GM12878 (cell line): ENCODE results near the gene GRIFIN.

ENCODE experiments used
- BHLHE40 ChIP-seq, 2 experiments: fragments of 450-650 bp in 1 of 2; IDR thresholded peaks; 2 replicates each; pipeline ENCODE4 v1.6.1; 2011 to 2017; ENCODE audit warnings: low read depth in 2 of 2, borderline replicate concordance in 1 of 2, improper control_type of control experiment in 1 of 2, low read length in 1 of 2, mild to moderate bottlenecking in 1 of 2
- DPF2 ChIP-seq: fragments of 450-650 bp; IDR thresholded peaks from 2 replicates; pipeline ENCODE4 v1.6.1; 2017; ENCODE audit warnings: mild to moderate bottlenecking
- MYB ChIP-seq: fragments of 150-350 bp; IDR thresholded peaks from 2 replicates; pipeline ENCODE4 v1.6.1; 2014; ENCODE audit warnings: mild to moderate bottlenecking, low read depth, low read length, borderline replicate concordance
- NR2C2 ChIP-seq: IDR thresholded peaks from 2 replicates; pipeline ENCODE4 v1.6.1; 2011; ENCODE audit warnings: borderline replicate concordance, low read depth; ENCODE audit not compliant: control insufficient read depth, insufficient read length
- POLR2A ChIP-seq: IDR thresholded peaks from 2 replicates; pipeline ENCODE4 v1.6.1; 2011; ENCODE audit warnings: low read depth, mild to moderate bottlenecking, low read length
- RAD21 ChIP-seq: IDR thresholded peaks from 2 replicates; pipeline ENCODE4 v1.6.1; 2011; ENCODE audit warnings: mild to moderate bottlenecking, low read depth, low read length, moderate library complexity; ENCODE audit not compliant: insufficient read depth
- SIN3A ChIP-seq: IDR thresholded peaks from 2 replicates; pipeline ENCODE4 v1.6.1; 2012; ENCODE audit warnings: low read depth, low read length, improper control_type of control experiment
- SRF ChIP-seq, 2 experiments: IDR thresholded peaks; 2 replicates each; pipeline ENCODE4 v1.6.1; 2011; ENCODE audit warnings: low read depth in 2 of 2, low read length in 2 of 2, mild to moderate bottlenecking in 1 of 2, moderate library complexity in 1 of 2
- TARDBP ChIP-seq: IDR thresholded peaks from 2 replicates; pipeline ENCODE4 v1.6.1; 2016; ENCODE audit warnings: borderline replicate concordance
- TF ChIP-seq, protein P1 (sequence below): IDR thresholded peaks from 2 replicates; pipeline ENCODE4 v1.6.1; 2011; ENCODE audit warnings: low read depth, mild to moderate bottlenecking, low read length, moderate library complexity, borderline replicate concordance; ENCODE audit errors: extremely low read depth
- TF ChIP-seq, protein P2 (sequence below), 3 experiments: IDR thresholded peaks in 2 of 3; conservative IDR thresholded peaks in 1 of 3; 2 replicates each; pipeline ENCODE4 v1.5.1; 2011; ENCODE audit warnings: low read depth in 3 of 3, low read length in 3 of 3, mild to moderate bottlenecking in 3 of 3, control low read depth in 2 of 3, moderate library complexity in 2 of 3, inconsistent platforms in 1 of 3, mixed read lengths in 1 of 3; ENCODE audit not compliant: control insufficient read depth in 2 of 3, insufficient read depth in 1 of 3; ENCODE audit errors: extremely low read depth in 1 of 3
- TF ChIP-seq, protein P3 (sequence below): IDR thresholded peaks from 2 replicates; pipeline ENCODE4 v1.6.1; 2011; ENCODE audit warnings: borderline replicate concordance, low read depth, mild to moderate bottlenecking, moderate library complexity, low read length; ENCODE audit not compliant: insufficient read depth, poor library complexity, severe bottlenecking

DNA sequence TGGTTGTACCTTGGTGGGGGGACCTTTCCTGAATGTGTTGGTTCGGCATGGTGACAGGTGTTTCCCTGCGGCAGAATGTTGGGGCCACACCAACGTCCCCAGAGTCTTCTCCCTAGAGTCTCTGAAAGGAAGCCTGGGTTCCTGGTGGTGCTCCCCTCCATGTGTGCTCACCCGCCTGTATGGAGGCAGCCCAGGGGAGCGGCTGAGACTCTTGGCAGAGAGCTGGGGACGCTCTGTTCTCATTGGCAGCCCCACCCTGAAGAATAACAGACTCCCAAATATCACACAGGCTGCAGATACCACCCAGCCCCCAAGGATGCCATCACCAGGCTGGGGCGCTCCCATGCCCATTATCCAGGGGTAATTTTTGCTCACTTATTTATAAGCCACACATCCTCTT is 38.0 kb downstream of the GRIFIN start:
- TF ChIP-seq TARDBP (no peak), SRF (IDR thresholded peaks at IDR 0.05; ENCODE audit: low read depth in 2 of 2, low read length in 2 of 2) (no peak), POLR2A (no peak), BHLHE40 (IDR thresholded peaks at IDR 0.05; ENCODE audit: borderline replicate concordance in 1 of 2, low read depth in 2 of 2, low read length in 1 of 2) (no peak), RAD21 (no peak), SIN3A (no peak), MYB (no peak), NR2C2 (no peak), DPF2 (no peak)
- TF ChIP-seq, protein P1, sequence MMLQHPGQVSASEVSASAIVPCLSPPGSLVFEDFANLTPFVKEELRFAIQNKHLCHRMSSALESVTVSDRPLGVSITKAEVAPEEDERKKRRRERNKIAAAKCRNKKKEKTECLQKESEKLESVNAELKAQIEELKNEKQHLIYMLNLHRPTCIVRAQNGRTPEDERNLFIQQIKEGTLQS, result no peak
- TF ChIP-seq, protein P2, sequence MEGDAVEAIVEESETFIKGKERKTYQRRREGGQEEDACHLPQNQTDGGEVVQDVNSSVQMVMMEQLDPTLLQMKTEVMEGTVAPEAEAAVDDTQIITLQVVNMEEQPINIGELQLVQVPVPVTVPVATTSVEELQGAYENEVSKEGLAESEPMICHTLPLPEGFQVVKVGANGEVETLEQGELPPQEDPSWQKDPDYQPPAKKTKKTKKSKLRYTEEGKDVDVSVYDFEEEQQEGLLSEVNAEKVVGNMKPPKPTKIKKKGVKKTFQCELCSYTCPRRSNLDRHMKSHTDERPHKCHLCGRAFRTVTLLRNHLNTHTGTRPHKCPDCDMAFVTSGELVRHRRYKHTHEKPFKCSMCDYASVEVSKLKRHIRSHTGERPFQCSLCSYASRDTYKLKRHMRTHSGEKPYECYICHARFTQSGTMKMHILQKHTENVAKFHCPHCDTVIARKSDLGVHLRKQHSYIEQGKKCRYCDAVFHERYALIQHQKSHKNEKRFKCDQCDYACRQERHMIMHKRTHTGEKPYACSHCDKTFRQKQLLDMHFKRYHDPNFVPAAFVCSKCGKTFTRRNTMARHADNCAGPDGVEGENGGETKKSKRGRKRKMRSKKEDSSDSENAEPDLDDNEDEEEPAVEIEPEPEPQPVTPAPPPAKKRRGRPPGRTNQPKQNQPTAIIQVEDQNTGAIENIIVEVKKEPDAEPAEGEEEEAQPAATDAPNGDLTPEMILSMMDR (IDR thresholded peaks at IDR 0.05 in 2 of 3, conservative IDR thresholded peaks at IDR 0.05 in 1 of 3; ENCODE audit: control insufficient read depth in 2 of 3, extremely low read depth in 1 of 3, insufficient read depth in 1 of 3, low read depth in 3 of 3, low read length in 3 of 3), result no peak
- TF ChIP-seq, protein P3, sequence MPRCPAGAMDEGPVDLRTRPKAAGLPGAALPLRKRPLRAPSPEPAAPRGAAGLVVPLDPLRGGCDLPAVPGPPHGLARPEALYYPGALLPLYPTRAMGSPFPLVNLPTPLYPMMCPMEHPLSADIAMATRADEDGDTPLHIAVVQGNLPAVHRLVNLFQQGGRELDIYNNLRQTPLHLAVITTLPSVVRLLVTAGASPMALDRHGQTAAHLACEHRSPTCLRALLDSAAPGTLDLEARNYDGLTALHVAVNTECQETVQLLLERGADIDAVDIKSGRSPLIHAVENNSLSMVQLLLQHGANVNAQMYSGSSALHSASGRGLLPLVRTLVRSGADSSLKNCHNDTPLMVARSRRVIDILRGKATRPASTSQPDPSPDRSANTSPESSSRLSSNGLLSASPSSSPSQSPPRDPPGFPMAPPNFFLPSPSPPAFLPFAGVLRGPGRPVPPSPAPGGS, result no peak
